AG04450 (cell line): Measurements from ENCODE around the gene NINJ2. TPM values are rescaled to one million over a fixed set of nuclear protein-coding genes. Genes with fewer than 3 reads are reported as not detected.
"Not testable (repeated sequence)": the region's sequence is repeated elsewhere in the genome, so short reads cannot be mapped to it uniquely, and the experiment has no call there.

Experiments
- CTCF ChIA-PET: fragments of 300-600, 350-600 bp; formaldehyde crosslinking; extraction: SDS; loops from one replicate; lab custom pipeline; 2022; ENCODE audit warnings: antibody characterized with exemption, inconsistent platforms; lab: Charles Lee
- POLR2A ChIA-PET: fragments of 350-600 bp; formaldehyde crosslinking; extraction: SDS; loops from one replicate; lab custom pipeline; 2021; ENCODE audit warnings: antibody characterized with exemption, inconsistent platforms; lab: Yijun Ruan, JAX
- DNase-seq: peaks from one replicate; pipeline ENCODE4 v3.0.0-alpha.2; 2011; ENCODE audit warnings: low read depth, low spot score
- H3K27ac ChIP-seq: one replicate; pipeline ENCODE4 v1.5.1; 2012; ENCODE audit warnings: low read depth, low read length, control low read depth
- H3K27me3 ChIP-seq: one replicate; pipeline ENCODE4 v1.6.0; 2012; ENCODE audit warnings: low read length; ENCODE audit not compliant: control insufficient read depth, insufficient read depth
- H3K4me3 ChIP-seq: 2 replicates; pipeline ENCODE4 v1.5.1; 2011; ENCODE audit warnings: mild to moderate bottlenecking, low read depth, low read length, control low read depth
- H3K9me3 ChIP-seq: 2 replicates; pipeline ENCODE4 v1.5.1; 2012; ENCODE audit warnings: low read length; ENCODE audit not compliant: control insufficient read depth, insufficient read depth
- CTCF ChIP-seq: IDR thresholded peaks from 2 replicates; pipeline ENCODE4 v1.5.1; 2011; ENCODE audit warnings: low read depth, low read length, control low read depth, inconsistent platforms
- polyA plus RNA-seq: library from polyadenylated mRNA; depleted of rRNA; stranded (reverse); fragments of >200 nt; gene quantifications from 2 replicates; pipeline ENCODE4 v1.2.3, GENCODE V29; 2011

The NINJ2 gene
- polyA plus RNA-seq, 1 experiment, result not detected

- no peak for DNase-seq
- Histone ChIP-seq H3K9me3 (no peaks in the 10 kb centered on the region; the same call in 1 of the 2 replicates), H3K27ac (peak overlapping the region; percentile 78), H3K4me3 (peak overlapping the region; percentile 58), H3K27me3 (no peaks in the 10 kb centered on the region)
- peak; percentile 33; the same call in 1 of the 2 replicates for TF ChIP-seq CTCF
- POLR2A ChIA-PET, result interaction anchor here (0.8 to 1.5 kb wide), 2 partner anchors 10 to 109 kb away, joined by 4 to 7 read pairs; no protein-coding TSS in a partner anchor
- CTCF ChIA-PET, result interaction anchor here (0.7 to 1.1 kb wide), 3 partner anchors 67 to 108 kb away, joined by 3 to 5 read pairs (median 3); no protein-coding TSS in a partner anchor
Measured at GRCh38 chr12:642633-643474, 20.4 kb downstream of the NINJ2 start.

- CTCF ChIA-PET, H3K4me3 ChIP-seq, DNase-seq, POLR2A ChIA-PET, H3K27me3 ChIP-seq, H3K27ac ChIP-seq, H3K9me3 ChIP-seq: not testable (repeated sequence)
Measured at GRCh38 chr12:641321-641720, 21.9 kb downstream of the NINJ2 start.

GRCh38 chr12:640773-641172, 22.5 kb downstream of the NINJ2 start:
- POLR2A ChIA-PET, result interaction anchor here (0.5 kb wide), 1 partner anchor 989 kb away, joined by 4 read pairs; no protein-coding TSS in a partner anchor
- CTCF ChIA-PET, result no interaction called here
- Histone ChIP-seq H3K4me3 (no peak overlapping the region), H3K9me3 (no peaks in the 10 kb centered on the region; the same call in 1 of the 2 replicates), H3K27me3 (no peaks in the 10 kb centered on the region), H3K27ac (no peak overlapping the region)
- DNase-seq, result no peak
- no peak for TF ChIP-seq CTCF

GRCh38 chr12:639988-640387, 23.3 kb downstream of the NINJ2 start:
- DNase-seq, result no peak
- Histone ChIP-seq H3K4me3 (no peak overlapping the region), H3K27me3 (no peaks in the 10 kb centered on the region), H3K27ac (no peak overlapping the region), H3K9me3 (no peaks in the 10 kb centered on the region; the same call in 1 of the 2 replicates)
- POLR2A ChIA-PET, result interaction anchor here (0.5 kb wide), 1 partner anchor 989 kb away, joined by 4 read pairs; no protein-coding TSS in a partner anchor
- TF ChIP-seq CTCF, result no peak
- CTCF ChIA-PET, result no interaction called here

GRCh38 chr12:639566-639965, 23.7 kb downstream of the NINJ2 start:
- DNase-seq, result no peak
- no peaks in the 10 kb centered on the region for H3K27me3 ChIP-seq
- CTCF ChIA-PET, result no interaction called here
- H3K27ac ChIP-seq, result no peak overlapping the region
- no peaks in the 10 kb centered on the region; the same call in 1 of the 2 replicates for H3K9me3 ChIP-seq
- H3K4me3 ChIP-seq, result no peak overlapping the region
- no peak for TF ChIP-seq CTCF
- POLR2A ChIA-PET, result no interaction called here
